GM23338 (cell line): ENCODE data around the gene PAQR8. TPM values are rescaled to one million over a fixed set of nuclear protein-coding genes. Genes with fewer than 3 reads are reported as not detected.

Experiments
- ATAC-seq: fragments of 200-7000 bp; cut with Tn5 transposase; 3 replicates; pipeline ENCODE4 v1.9.1; 2020
- DNase-seq: peaks from one replicate; pipeline ENCODE4 v3.0.0-alpha.2; 2015; ENCODE audit warnings: low spot score
- H2AFZ ChIP-seq: fragments of 200-600 bp; sonication (generic); 2 replicates; pipeline ENCODE4 v1.8.0; 2016; ENCODE audit warnings: antibody characterized with exemption, mild to moderate bottlenecking, moderate library complexity
- H3F3A ChIP-seq: fragments of 200-600 bp; sonication (generic); replicated peaks from 2 replicates; pipeline ENCODE4 v1.8.0; 2017; ENCODE audit warnings: antibody characterized with exemption, mixed run types, low read depth
- H3K27ac ChIP-seq: fragments of 200-600 bp; sonication (generic); 2 replicates; pipeline ENCODE4 v1.6.1; 2016; ENCODE audit warnings: low read depth
- H3K27me3 ChIP-seq: fragments of 200-600 bp; sonication (generic); 2 replicates; pipeline ENCODE4 v1.8.0; 2016; ENCODE audit warnings: mild to moderate bottlenecking, mixed run types, moderate library complexity; ENCODE audit not compliant: insufficient read depth
- H3K36me3 ChIP-seq: fragments of 200-600 bp; sonication (generic); 2 replicates; pipeline ENCODE4 v1.8.0; 2016; ENCODE audit warnings: mild to moderate bottlenecking; ENCODE audit not compliant: insufficient read depth
- H3K4me1 ChIP-seq: fragments of 200-600 bp; sonication (generic); 2 replicates; pipeline ENCODE4 v1.8.0; 2016; ENCODE audit warnings: mild to moderate bottlenecking, moderate library complexity; ENCODE audit not compliant: insufficient read depth
- H3K4me2 ChIP-seq: fragments of 200-600 bp; sonication (generic); 2 replicates; pipeline ENCODE4 v1.7.1; 2017; ENCODE audit warnings: mixed run types
- H3K4me3 ChIP-seq: fragments of 200-600 bp; sonication (generic); 2 replicates; pipeline ENCODE4 v1.6.1; 2016; ENCODE audit warnings: mixed run types
- H3K79me2 ChIP-seq: fragments of 200-600 bp; sonication (generic); replicated peaks from 2 replicates; pipeline ENCODE4 v1.8.0; 2017; ENCODE audit warnings: mild to moderate bottlenecking; ENCODE audit not compliant: insufficient read depth
- H3K9me2 ChIP-seq: fragments of 200-600 bp; sonication (generic); 2 replicates; pipeline ENCODE4 v1.8.0; 2017; ENCODE audit not compliant: insufficient read depth
- H4K20me1 ChIP-seq: fragments of 200-600 bp; sonication (generic); replicated peaks from 2 replicates; pipeline ENCODE4 v1.8.0; 2017; ENCODE audit warnings: mild to moderate bottlenecking; ENCODE audit not compliant: insufficient read depth
- H3K27ac Mint-ChIP-seq: 2 replicates; pipeline ENCODE4 v1.8.0; 2020; ENCODE audit warnings: inconsistent platforms, mild to moderate bottlenecking, moderate library complexity, mixed read lengths
- H3K27me3 Mint-ChIP-seq: 3 replicates; pipeline ENCODE4 v1.8.0; 2022; ENCODE audit warnings: low read depth, mild to moderate bottlenecking, moderate library complexity, mixed read lengths, inconsistent platforms; ENCODE audit not compliant: insufficient read depth, poor library complexity
- H3K36me3 Mint-ChIP-seq: 3 replicates; pipeline ENCODE4 v1.8.0; 2021; ENCODE audit warnings: low read depth, mild to moderate bottlenecking, inconsistent platforms, moderate library complexity, mixed read lengths
- H3K4me1 Mint-ChIP-seq: 3 replicates; pipeline ENCODE4 v1.8.0; 2020; ENCODE audit warnings: mild to moderate bottlenecking, inconsistent platforms, mixed read lengths
- H3K4me3 Mint-ChIP-seq: 3 replicates; pipeline ENCODE4 v1.8.0; 2021; ENCODE audit warnings: moderate library complexity, mild to moderate bottlenecking, inconsistent platforms, mixed read lengths
- H3K9me3 Mint-ChIP-seq: 3 replicates; pipeline ENCODE4 v1.8.0; 2020; ENCODE audit warnings: moderate library complexity, mild to moderate bottlenecking, inconsistent platforms, mixed read lengths
- CREB1 ChIP-seq: fragments of 250-450 bp; sonication (Bioruptor Pico); IDR thresholded peaks from 2 replicates; pipeline ENCODE4 v1.5.0; 2020; ENCODE audit warnings: low read depth, mild to moderate bottlenecking, moderate library complexity
- EZH2 ChIP-seq: fragments of 200-600 bp; sonication (generic); IDR thresholded peaks from one replicate; pipeline ENCODE4 v1.8.0; 2017; ENCODE audit warnings: antibody characterized with exemption, mild to moderate bottlenecking, low read depth; ENCODE audit not compliant: unreplicated experiment
- EZH2phosphoT487 ChIP-seq: fragments of 200-600 bp; sonication (generic); IDR thresholded peaks from one replicate; pipeline ENCODE4 v1.8.1; 2018; ENCODE audit warnings: antibody characterized with exemption; ENCODE audit not compliant: unreplicated experiment
- JUNB ChIP-seq: IDR thresholded peaks from one replicate; pipeline ENCODE4 v1.6.1; 2016; ENCODE audit warnings: antibody characterized with exemption; ENCODE audit not compliant: unreplicated experiment
- NANOG ChIP-seq: IDR thresholded peaks from 2 replicates; pipeline ENCODE4 v1.6.1; 2016; ENCODE audit warnings: antibody characterized with exemption, borderline replicate concordance
- POLR2AphosphoS5 ChIP-seq: IDR thresholded peaks from 2 replicates; pipeline ENCODE4 v1.6.1; 2016; ENCODE audit warnings: antibody characterized with exemption, low read depth
- STAT1 ChIP-seq: IDR thresholded peaks from one replicate; pipeline ENCODE4 v1.6.1; 2016; ENCODE audit warnings: antibody characterized with exemption; ENCODE audit not compliant: unreplicated experiment
- ZNF114 ChIP-seq: fragments of 250-450 bp; sonication (Bioruptor Pico); IDR thresholded peaks from 2 replicates; pipeline ENCODE4 v1.5.0; 2020; ENCODE audit warnings: mild to moderate bottlenecking, moderate library complexity
- ZNF331 ChIP-seq: fragments of 250-450 bp; sonication (Bioruptor Pico); IDR thresholded peaks from 2 replicates; pipeline ENCODE4 v1.5.0; 2020; ENCODE audit warnings: low read depth, mild to moderate bottlenecking, moderate library complexity
- polyA plus RNA-seq: library from polyadenylated mRNA; unstranded; fragments of >200 nt; fragmentation: Nextera tagmentation; extraction: Ambion mirVana; gene quantifications from 2 replicates; pipeline ENCODE4 v1.2.1, GENCODE V29; 2016
- total RNA-seq: library from RNA; depleted of rRNA; stranded (reverse); fragments of >200 nt; shearing (Covaris generic); gene quantifications from 2 replicates; pipeline ENCODE4 v1.2.3, GENCODE V29; 2014
- TF ChIP-seq, protein P1 (sequence below): fragments of 250-450 bp; sonication (Bioruptor Pico); IDR thresholded peaks from 2 replicates; pipeline ENCODE4 v1.5.0; 2020; ENCODE audit warnings: mild to moderate bottlenecking, moderate library complexity
- TF ChIP-seq, protein P2 (sequence below): IDR thresholded peaks from one replicate; pipeline ENCODE4 v1.6.1; 2018; ENCODE audit warnings: antibody characterized with exemption; ENCODE audit not compliant: unreplicated experiment
- TF ChIP-seq, protein P3 (sequence below): IDR thresholded peaks from 2 replicates; pipeline ENCODE4 v1.6.1; 2016; ENCODE audit warnings: antibody characterized with exemption
- TF ChIP-seq, protein P4 (sequence below), 2 experiments: fragments of 200-600 bp in 1 of 2; sonication (generic) in 1 of 2; conservative IDR thresholded peaks; 2 replicates each; pipeline versions ENCODE4 v1.5.1 to v1.6.1; 2016 to 2017; ENCODE audit warnings: antibody characterized with exemption in 2 of 2, low read depth in 2 of 2, mild to moderate bottlenecking in 2 of 2, moderate library complexity in 1 of 2

PAQR8 gene
- total and polyA plus RNA-seq, 2 experiments from 2014 or later, result 3.6 to 11.2 TPM

GRCh38 chr6:52337633-52338290, 24.2 kb upstream of the PAQR8 start:
- Histone ChIP-seq H3K36me3 (no peaks in the 10 kb centered on the region), H2AFZ (peak overlapping the region; percentile 43; the same call in 1 of the 2 replicates), H4K20me1 (no peaks in the 10 kb centered on the region), H3K27me3 (no peaks in the 10 kb centered on the region), H3K79me2 (no peaks in the 10 kb centered on the region), H3K9me2 (no peaks in the 10 kb centered on the region), H3K4me3 (no peak overlapping the region), H3K27ac (no peak overlapping the region), H3K4me1 (no peaks in the 10 kb centered on the region), H3K4me2 (no peak overlapping the region), H3F3A (no peaks in the 10 kb centered on the region)
- ATAC-seq, result no peak
- TF ChIP-seq EZH2phosphoT487 (no peak), EZH2 (no peak), POLR2AphosphoS5 (no peak), ZNF331 (CRISPR knock-in tag) (no peak), NANOG (no peak), JUNB (no peak), ZNF114 (CRISPR knock-in tag) (no peak), CREB1 (no peak), STAT1 (no peak)
- TF ChIP-seq, protein P1, sequence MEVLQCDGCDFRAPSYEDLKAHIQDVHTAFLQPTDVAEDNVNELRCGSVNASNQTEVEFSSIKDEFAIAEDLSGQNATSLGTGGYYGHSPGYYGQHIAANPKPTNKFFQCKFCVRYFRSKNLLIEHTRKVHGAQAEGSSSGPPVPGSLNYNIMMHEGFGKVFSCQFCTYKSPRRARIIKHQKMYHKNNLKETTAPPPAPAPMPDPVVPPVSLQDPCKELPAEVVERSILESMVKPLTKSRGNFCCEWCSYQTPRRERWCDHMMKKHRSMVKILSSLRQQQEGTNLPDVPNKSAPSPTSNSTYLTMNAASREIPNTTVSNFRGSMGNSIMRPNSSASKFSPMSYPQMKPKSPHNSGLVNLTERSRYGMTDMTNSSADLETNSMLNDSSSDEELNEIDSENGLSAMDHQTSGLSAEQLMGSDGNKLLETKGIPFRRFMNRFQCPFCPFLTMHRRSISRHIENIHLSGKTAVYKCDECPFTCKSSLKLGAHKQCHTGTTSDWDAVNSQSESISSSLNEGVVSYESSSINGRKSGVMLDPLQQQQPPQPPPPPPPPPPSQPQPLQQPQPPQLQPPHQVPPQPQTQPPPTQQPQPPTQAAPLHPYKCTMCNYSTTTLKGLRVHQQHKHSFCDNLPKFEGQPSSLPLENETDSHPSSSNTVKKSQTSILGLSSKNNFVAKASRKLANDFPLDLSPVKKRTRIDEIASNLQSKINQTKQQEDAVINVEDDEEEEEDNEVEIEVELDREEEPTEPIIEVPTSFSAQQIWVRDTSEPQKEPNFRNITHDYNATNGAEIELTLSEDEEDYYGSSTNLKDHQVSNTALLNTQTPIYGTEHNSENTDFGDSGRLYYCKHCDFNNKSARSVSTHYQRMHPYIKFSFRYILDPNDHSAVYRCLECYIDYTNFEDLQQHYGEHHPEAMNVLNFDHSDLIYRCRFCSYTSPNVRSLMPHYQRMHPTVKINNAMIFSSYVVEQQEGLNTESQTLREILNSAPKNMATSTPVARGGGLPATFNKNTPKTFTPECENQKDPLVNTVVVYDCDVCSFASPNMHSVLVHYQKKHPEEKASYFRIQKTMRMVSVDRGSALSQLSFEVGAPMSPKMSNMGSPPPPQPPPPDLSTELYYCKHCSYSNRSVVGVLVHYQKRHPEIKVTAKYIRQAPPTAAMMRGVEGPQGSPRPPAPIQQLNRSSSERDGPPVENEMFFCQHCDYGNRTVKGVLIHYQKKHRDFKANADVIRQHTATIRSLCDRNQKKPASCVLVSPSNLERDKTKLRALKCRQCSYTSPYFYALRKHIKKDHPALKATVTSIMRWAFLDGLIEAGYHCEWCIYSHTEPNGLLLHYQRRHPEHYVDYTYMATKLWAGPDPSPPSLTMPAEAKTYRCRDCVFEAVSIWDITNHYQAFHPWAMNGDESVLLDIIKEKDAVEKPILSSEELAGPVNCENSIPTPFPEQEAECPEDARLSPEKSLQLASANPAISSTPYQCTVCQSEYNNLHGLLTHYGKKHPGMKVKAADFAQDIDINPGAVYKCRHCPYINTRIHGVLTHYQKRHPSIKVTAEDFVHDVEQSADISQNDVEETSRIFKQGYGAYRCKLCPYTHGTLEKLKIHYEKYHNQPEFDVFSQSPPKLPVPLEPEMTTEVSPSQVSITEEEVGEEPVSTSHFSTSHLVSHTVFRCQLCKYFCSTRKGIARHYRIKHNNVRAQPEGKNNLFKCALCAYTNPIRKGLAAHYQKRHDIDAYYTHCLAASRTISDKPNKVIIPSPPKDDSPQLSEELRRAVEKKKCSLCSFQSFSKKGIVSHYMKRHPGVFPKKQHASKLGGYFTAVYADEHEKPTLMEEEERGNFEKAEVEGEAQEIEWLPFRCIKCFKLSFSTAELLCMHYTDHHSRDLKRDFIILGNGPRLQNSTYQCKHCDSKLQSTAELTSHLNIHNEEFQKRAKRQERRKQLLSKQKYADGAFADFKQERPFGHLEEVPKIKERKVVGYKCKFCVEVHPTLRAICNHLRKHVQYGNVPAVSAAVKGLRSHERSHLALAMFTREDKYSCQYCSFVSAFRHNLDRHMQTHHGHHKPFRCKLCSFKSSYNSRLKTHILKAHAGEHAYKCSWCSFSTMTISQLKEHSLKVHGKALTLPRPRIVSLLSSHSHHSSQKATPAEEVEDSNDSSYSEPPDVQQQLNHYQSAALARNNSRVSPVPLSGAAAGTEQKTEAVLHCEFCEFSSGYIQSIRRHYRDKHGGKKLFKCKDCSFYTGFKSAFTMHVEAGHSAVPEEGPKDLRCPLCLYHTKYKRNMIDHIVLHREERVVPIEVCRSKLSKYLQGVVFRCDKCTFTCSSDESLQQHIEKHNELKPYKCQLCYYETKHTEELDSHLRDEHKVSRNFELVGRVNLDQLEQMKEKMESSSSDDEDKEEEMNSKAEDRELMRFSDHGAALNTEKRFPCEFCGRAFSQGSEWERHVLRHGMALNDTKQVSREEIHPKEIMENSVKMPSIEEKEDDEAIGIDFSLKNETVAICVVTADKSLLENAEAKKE (CRISPR knock-in tag), result no peak
- TF ChIP-seq, protein P2, sequence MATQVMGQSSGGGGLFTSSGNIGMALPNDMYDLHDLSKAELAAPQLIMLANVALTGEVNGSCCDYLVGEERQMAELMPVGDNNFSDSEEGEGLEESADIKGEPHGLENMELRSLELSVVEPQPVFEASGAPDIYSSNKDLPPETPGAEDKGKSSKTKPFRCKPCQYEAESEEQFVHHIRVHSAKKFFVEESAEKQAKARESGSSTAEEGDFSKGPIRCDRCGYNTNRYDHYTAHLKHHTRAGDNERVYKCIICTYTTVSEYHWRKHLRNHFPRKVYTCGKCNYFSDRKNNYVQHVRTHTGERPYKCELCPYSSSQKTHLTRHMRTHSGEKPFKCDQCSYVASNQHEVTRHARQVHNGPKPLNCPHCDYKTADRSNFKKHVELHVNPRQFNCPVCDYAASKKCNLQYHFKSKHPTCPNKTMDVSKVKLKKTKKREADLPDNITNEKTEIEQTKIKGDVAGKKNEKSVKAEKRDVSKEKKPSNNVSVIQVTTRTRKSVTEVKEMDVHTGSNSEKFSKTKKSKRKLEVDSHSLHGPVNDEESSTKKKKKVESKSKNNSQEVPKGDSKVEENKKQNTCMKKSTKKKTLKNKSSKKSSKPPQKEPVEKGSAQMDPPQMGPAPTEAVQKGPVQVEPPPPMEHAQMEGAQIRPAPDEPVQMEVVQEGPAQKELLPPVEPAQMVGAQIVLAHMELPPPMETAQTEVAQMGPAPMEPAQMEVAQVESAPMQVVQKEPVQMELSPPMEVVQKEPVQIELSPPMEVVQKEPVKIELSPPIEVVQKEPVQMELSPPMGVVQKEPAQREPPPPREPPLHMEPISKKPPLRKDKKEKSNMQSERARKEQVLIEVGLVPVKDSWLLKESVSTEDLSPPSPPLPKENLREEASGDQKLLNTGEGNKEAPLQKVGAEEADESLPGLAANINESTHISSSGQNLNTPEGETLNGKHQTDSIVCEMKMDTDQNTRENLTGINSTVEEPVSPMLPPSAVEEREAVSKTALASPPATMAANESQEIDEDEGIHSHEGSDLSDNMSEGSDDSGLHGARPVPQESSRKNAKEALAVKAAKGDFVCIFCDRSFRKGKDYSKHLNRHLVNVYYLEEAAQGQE, result no peak
- TF ChIP-seq, protein P3, sequence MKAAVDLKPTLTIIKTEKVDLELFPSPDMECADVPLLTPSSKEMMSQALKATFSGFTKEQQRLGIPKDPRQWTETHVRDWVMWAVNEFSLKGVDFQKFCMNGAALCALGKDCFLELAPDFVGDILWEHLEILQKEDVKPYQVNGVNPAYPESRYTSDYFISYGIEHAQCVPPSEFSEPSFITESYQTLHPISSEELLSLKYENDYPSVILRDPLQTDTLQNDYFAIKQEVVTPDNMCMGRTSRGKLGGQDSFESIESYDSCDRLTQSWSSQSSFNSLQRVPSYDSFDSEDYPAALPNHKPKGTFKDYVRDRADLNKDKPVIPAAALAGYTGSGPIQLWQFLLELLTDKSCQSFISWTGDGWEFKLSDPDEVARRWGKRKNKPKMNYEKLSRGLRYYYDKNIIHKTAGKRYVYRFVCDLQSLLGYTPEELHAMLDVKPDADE, result no peak
- TF ChIP-seq, protein P4, sequence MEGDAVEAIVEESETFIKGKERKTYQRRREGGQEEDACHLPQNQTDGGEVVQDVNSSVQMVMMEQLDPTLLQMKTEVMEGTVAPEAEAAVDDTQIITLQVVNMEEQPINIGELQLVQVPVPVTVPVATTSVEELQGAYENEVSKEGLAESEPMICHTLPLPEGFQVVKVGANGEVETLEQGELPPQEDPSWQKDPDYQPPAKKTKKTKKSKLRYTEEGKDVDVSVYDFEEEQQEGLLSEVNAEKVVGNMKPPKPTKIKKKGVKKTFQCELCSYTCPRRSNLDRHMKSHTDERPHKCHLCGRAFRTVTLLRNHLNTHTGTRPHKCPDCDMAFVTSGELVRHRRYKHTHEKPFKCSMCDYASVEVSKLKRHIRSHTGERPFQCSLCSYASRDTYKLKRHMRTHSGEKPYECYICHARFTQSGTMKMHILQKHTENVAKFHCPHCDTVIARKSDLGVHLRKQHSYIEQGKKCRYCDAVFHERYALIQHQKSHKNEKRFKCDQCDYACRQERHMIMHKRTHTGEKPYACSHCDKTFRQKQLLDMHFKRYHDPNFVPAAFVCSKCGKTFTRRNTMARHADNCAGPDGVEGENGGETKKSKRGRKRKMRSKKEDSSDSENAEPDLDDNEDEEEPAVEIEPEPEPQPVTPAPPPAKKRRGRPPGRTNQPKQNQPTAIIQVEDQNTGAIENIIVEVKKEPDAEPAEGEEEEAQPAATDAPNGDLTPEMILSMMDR (conservative IDR thresholded peaks at IDR 0.05; ENCODE audit: low read depth in 2 of 2), result no peak
- Mint-ChIP-seq H3K27ac (no peak overlapping the region), H3K4me1 (no peaks in the 10 kb centered on the region), H3K4me3 (no peak overlapping the region), H3K9me3 (no peaks in the 10 kb centered on the region), H3K36me3 (no peaks in the 10 kb centered on the region), H3K27me3 (peaks cover 1% of the 10 kb centered on the region)
- DNase-seq, result no peak
